Measurements from ENCODE around the gene CORO2A. TPM values are rescaled to one million over a fixed set of nuclear protein-coding genes. Genes with fewer than 3 reads are reported as not detected.
A peak's percentile ranks its signal among the peaks of the same experiment; 100 is the strongest.
"Not testable (repeated sequence)": the region's sequence is repeated elsewhere in the genome, so short reads cannot be mapped to it uniquely, and the experiment has no call there.

The CORO2A gene
- total and polyA plus RNA-seq, 3 donors from 2014 or later = 28.0 to 50.5 (median 46.3) TPM

DNA sequence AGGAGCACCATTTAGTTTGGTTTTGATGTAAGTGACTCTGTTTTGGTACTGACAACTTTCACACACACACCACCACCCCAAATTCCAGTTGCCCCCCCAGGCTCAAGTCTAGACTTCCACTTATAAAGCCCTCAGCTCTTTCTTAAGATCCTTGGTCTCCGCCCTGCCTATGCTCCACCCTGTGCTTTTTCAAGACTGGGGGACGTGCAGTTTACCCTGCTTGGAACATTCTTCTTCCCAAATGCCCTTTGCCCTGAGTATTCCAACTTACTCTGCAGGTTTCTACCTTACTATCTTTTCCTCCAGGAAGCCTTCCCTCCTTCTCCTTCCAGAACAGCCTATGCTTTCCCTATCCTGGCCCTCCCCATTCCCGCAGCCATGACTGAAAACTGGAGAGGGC is 72.0 kb downstream of the CORO2A start:
- no peak for DNase-seq
- no peaks in the 10 kb centered on the region for H3K36me3 ChIP-seq (ENCODE audit: low read depth, missing control alignments)
- 42 to 63% methylated on average over 3 of the region's 3 CpGs for WGBS, 2 donors
- H3K9me3 ChIP-seq = no peaks in the 10 kb centered on the region
- TF ChIP-seq POLR2A (IDR thresholded peaks at IDR 0.05) (no peak), CTCF (IDR thresholded peaks at IDR 0.05) (no peak)
- H3K27ac ChIP-seq = no peak overlapping the region
- H3K4me1 ChIP-seq = peaks cover 4% of the 10 kb centered on the region
- H3K27me3 ChIP-seq = no peaks in the 10 kb centered on the region
- intact Hi-C loops (cut with DNase I; ENCODE audit: low total_unique reads) = no loop called here
- H3K4me3 ChIP-seq = no peak overlapping the region

- TF ChIP-seq POLR2A (IDR thresholded peaks at IDR 0.05) (no peak), CTCF (IDR thresholded peaks at IDR 0.05) (no peak)
- Histone ChIP-seq H3K9me3 (no peaks in the 10 kb centered on the region), H3K36me3 (ENCODE audit: low read depth, missing control alignments) (no peaks in the 10 kb centered on the region), H3K27me3 (no peaks in the 10 kb centered on the region), H3K4me3 (peak within 1 kb of the TSS; percentile 65 to 68), H3K4me1 (peaks cover 4% of the 10 kb centered on the region), H3K27ac (peak within 1 kb of the TSS; percentile 34 to 50)
- DNase-seq = peak; percentile 41
- WGBS, 2 donors = 5 to 11% methylated on average over 27 to 51 of the region's 71 CpGs
- intact Hi-C loops (cut with DNase I; ENCODE audit: low total_unique reads) = no loop called here
Measured at GRCh38 chr9:98118640-98119601, 73.5 kb downstream of the CORO2A start, which contains the start of gene TRIM14. Gene TRIM14 (minus strand): TSS chr9:98119222. CDS start chr9:98119188, 34 bp downstream.

- peaks cover 4% of the 10 kb centered on the region for H3K4me1 ChIP-seq
- DNase-seq = peak; percentile 61
- H3K9me3 ChIP-seq = no peaks in the 10 kb centered on the region
- H3K27me3 ChIP-seq = no peaks in the 10 kb centered on the region
- intact Hi-C loops (cut with DNase I; ENCODE audit: low total_unique reads) = no loop called here
- H3K4me3 ChIP-seq = peak overlapping the region; percentile 65 to 68
- H3K27ac ChIP-seq = peak overlapping the region in 1 of 2 donors; percentile 50
- no peaks in the 10 kb centered on the region for H3K36me3 ChIP-seq (ENCODE audit: low read depth, missing control alignments)
- WGBS, 2 donors = 52 to 53% methylated on average over 5 of the region's 5 CpGs
- TF ChIP-seq POLR2A (IDR thresholded peaks at IDR 0.05) (no peak), CTCF (IDR thresholded peaks at IDR 0.05) (peak in 1 of 3 experiments; percentile 13)
Measured at GRCh38 chr9:98117984-98118639, 74.3 kb downstream of the CORO2A start.

DNA sequence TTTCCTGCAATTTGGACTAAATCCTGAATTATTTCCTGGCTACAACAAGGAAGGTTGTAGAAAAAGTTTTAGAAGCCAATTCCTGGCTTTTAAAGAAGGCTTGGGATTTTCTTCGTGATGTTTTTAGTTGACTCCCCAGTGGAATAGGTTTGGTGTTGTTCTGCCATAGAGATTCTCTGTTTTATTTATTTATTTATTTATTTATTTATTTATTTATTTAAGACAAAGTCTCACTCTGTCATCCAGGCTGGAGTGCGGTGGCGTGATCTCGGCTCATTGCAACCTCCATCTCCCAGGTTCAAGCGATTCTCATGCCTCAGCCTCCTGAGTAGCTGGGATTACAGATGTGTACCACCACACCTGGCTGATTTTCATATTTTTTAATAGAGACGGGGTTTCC is 75.3 kb downstream of the CORO2A start:
- H3K9me3 ChIP-seq; DNase-seq; intact Hi-C loops (cut with DNase I; ENCODE audit: low total_unique reads); H3K27me3 ChIP-seq; H3K4me1 ChIP-seq; H3K36me3 ChIP-seq (ENCODE audit: low read depth, missing control alignments); H3K4me3 ChIP-seq; H3K27ac ChIP-seq: not testable (repeated sequence)
- 94 to 96% methylated on average over 6 of the region's 6 CpGs for WGBS, 2 donors

DNA sequence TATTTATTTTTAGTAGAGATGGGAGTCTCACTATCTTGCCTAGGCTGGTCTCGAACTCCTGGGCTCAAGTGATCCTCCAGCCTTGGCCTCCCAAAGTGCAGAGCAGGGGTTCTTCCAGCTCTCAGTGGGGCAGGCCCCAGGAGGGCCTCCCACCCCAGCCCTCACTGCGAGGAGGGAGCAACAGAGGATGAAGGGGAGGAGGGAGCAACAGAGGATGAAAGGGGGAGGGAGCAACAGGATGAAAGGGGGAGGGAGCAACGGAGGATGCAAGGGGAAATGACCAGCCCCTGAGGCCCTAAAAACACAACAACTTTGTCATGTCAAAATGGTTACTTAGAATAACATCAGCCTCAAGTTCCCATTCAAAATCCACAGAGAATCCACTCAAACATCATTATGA is 83.4 kb downstream of the CORO2A start:
- TF ChIP-seq POLR2A (IDR thresholded peaks at IDR 0.05) (no peak), CTCF (IDR thresholded peaks at IDR 0.05) (no peak)
- 64 to 87% methylated on average over 3 of the region's 3 CpGs for WGBS, 2 donors

More for the DNA sequence above, 83.4 kb downstream of the CORO2A start:
- Histone ChIP-seq H3K36me3 (ENCODE audit: low read depth, missing control alignments) (no peaks in the 10 kb centered on the region), H3K27ac (no peak overlapping the region), H3K4me1 (no peaks in the 10 kb centered on the region), H3K4me3 (no peak overlapping the region), H3K9me3 (no peaks in the 10 kb centered on the region), H3K27me3 (no peaks in the 10 kb centered on the region)
- no peak for DNase-seq
- intact Hi-C loops (cut with DNase I; ENCODE audit: low total_unique reads) = no loop called here
